ENCODE measurements around the gene SNAP25.

The SNAP25 gene

DNA sequence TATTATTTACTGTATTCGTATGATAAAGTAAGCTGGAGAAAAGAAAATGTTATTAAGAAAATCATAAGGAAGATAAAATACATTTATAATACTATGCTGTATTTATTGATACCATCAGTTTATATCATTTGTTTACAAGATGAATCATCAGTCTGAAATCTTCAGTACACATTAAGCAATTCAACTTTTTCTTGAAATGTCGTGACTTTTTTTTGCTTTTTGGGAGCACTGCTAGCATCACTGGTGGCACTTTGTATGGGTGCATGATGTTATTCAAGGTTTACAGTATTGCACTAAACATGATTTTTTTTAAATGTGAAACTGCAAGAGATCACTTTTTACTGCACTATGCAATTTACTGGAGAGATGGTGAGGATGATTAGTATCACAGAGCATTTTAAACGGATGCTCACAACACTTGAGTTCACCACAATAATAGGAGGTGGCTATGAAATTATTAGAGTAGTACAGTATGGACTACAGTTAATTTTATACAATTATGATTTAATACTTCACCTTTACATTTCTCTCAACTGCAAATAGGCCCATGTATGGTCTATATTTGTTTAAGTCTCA, 85.9 kb downstream of the SNAP25 start:
- TF ChIP-seq, protein P1, sequence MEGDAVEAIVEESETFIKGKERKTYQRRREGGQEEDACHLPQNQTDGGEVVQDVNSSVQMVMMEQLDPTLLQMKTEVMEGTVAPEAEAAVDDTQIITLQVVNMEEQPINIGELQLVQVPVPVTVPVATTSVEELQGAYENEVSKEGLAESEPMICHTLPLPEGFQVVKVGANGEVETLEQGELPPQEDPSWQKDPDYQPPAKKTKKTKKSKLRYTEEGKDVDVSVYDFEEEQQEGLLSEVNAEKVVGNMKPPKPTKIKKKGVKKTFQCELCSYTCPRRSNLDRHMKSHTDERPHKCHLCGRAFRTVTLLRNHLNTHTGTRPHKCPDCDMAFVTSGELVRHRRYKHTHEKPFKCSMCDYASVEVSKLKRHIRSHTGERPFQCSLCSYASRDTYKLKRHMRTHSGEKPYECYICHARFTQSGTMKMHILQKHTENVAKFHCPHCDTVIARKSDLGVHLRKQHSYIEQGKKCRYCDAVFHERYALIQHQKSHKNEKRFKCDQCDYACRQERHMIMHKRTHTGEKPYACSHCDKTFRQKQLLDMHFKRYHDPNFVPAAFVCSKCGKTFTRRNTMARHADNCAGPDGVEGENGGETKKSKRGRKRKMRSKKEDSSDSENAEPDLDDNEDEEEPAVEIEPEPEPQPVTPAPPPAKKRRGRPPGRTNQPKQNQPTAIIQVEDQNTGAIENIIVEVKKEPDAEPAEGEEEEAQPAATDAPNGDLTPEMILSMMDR (IDR thresholded peaks at IDR 0.05; ENCODE audit: low read depth, low read length): no peak
- H3K4me3 ChIP-seq (ENCODE audit: low read depth, low read length): no peak overlapping the region

DNA sequence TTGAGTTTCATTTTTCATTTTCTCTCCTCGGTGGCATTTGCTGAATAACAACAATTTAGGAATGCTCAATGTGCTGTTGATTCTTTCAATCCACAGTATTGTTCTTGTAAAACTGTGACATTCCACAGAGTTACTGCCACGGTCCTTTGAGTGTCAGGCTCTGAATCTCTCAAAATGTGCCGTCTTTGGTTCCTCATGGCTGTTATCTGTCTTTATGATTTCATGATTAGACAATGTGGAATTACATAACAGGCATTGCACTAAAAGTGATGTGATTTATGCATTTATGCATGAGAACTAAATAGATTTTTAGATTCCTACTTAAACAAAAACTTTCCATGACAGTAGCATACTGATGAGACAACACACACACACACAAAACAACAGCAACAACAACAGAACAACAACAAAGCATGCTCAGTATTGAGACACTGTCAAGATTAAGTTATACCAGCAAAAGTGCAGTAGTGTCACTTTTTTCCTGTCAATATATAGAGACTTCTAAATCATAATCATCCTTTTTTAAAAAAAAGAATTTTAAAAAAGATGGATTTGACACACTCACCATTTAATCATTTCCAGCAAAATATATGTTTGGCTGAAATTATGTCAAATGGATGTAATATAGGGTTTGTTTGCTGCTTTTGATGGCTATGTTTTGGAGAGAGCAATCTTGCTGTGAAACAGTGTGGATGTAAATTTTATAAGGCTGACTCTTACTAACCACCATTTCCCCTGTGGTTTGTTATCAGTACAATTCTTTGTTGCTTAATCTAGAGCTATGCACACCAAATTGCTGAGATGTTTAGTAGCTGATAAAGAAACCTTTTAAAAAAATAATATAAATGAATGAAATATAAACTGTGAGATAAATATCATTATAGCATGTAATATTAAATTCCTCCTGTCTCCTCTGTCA, 88.1 kb downstream of the SNAP25 start:
- no peak overlapping the region for H3K4me3 ChIP-seq (ENCODE audit: low read depth, low read length)
- TF ChIP-seq, protein P1 (IDR thresholded peaks at IDR 0.05; ENCODE audit: low read depth, low read length): no peak

DNA sequence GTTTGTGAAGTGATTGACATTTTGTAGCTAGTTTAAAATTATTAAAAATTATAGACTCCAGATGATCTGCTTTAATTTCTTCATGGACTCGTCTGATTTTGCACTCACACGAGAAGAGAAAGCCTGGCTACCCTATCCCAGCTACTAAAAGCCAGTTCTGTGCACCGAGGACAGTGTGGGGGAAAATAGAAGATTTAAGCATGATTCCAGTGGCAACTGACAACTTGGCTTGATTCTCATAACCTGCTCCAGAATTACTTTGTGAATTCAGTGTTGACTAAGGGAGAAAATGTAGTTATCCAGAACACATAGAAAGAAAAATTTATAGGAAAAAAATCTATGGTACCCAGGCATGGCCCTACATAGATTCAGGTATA, 88.7 kb downstream of the SNAP25 start:
- TF ChIP-seq, protein P1 (IDR thresholded peaks at IDR 0.05; ENCODE audit: low read depth, low read length): no peak

DNA sequence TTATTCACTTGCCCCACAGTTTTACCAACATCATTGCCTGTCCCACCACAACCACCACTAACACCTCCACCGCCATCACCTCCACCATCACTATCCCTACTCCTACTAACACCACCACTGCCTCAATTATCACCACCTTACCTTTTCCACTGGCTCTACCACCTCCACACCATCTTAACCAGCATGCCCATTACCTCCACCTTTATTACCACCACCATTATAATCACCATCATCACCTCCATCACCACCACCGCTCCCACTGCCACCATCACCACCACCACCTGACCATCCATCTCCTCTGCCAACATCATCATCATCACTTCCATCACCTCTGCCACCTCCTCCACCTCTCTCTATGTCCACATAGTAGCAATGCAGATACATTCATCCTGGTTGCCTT, 90.0 kb downstream of the SNAP25 start:
- no peak overlapping the region for H3K4me3 ChIP-seq (ENCODE audit: low read depth, low read length)
- TF ChIP-seq, protein P1 (IDR thresholded peaks at IDR 0.05; ENCODE audit: low read depth, low read length): no peak

More for the DNA sequence above, 88.7 kb downstream of the SNAP25 start:
- no peak overlapping the region for H3K4me3 ChIP-seq (ENCODE audit: low read depth, low read length)

DNA sequence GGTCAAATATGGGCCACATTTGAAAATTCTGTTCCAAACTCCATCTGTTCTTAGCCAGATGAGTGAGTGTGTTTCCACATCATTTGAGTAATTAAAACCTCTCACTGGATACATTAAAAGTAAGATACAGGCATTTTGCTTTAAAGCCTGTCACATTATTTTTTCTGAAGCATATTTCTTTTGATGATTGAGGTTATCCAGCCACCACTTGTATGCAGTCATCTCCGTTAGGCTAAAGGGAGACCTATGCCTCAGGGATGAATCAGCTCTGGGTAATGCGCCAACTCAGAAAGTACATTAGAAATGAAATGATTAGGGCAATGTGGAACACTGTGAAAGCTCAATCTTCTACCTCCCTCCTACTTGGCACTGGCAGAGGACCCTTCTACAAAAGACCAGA, 90.7 kb downstream of the SNAP25 start:
- no peak overlapping the region for H3K4me3 ChIP-seq (ENCODE audit: low read depth, low read length)
- TF ChIP-seq, protein P1 (IDR thresholded peaks at IDR 0.05; ENCODE audit: low read depth, low read length): no peak

DNA sequence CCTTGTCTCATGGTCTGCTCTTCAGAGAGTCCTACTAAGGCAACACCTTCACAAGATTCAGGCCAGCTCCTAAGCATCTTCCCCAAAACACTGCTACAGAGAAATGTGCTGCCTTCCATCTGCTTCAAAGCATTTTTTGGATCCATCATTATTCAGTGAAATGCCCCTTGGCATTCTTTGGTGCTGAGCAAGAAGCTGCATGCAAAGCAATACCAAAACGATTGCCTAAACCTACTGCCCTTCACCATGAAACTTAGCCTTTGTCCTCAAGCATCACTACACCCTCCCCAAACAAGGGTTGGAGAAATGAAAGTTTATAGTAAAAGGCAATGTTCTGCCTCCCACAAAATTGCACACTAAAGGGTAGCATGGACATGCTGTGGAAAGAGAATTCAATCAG, 93.5 kb downstream of the SNAP25 start:
- TF ChIP-seq, protein P1 (IDR thresholded peaks at IDR 0.05; ENCODE audit: low read depth, low read length): no peak
- no peak overlapping the region for H3K4me3 ChIP-seq (ENCODE audit: low read depth, low read length)

DNA sequence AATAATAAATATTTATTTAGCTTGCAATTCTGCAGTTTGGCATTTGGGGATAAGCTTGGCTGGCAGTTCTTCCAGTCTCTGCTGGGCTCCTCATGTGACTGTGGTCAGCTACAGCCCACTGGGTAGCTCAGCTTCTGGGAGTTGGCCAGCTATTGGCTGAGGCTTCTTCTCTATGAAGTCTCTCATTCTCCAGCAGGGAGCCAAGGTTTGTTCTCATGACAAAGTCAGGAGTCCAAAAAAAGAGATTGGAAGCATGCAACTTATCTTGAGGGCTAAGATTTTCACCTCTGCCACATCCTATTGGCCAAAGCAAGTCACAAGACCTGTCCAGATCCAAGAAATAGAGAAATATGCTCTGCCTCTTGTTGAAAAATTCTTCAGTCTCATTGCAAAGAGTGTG, 94.6 kb downstream of the SNAP25 start:
- TF ChIP-seq, protein P1 (IDR thresholded peaks at IDR 0.05; ENCODE audit: low read depth, low read length): no peak
- no peak overlapping the region for H3K4me3 ChIP-seq (ENCODE audit: low read depth, low read length)

All from WI38 (cell line).